MM.1S (cell line): ENCODE results near the gene ARHGAP44.

Experiments used
- CTCF ChIP-seq: fragments of 300-600 bp; sonication (generic); IDR thresholded peaks from 2 replicates; pipeline ENCODE4 v1.5.1; 2016; ENCODE audit warnings: antibody characterized with exemption, low read length, mixed read lengths
- EZH2phosphoT487 ChIP-seq: fragments of 300-600 bp; sonication (generic); IDR thresholded peaks from 2 replicates; pipeline ENCODE4 v1.6.1; 2018; ENCODE audit warnings: antibody characterized with exemption, low read length

- TF ChIP-seq CTCF = no peak
- TF ChIP-seq EZH2phosphoT487 = no peak
Observed at GRCh38 chr17:12911239-12911638, 121.9 kb downstream of the ARHGAP44 start.
